GM12878 (cell line): ENCODE measurements around the gene DISP2. TPM values are rescaled to one million over a fixed set of nuclear protein-coding genes. Genes with fewer than 3 reads are reported as not detected.

ENCODE experiments used
- ATAC-seq: fragments of 200-7000 bp; cut with Tn5 transposase; 3 replicates; pipeline ENCODE4 v1.9.1; 2020; ENCODE audit warnings: mild to moderate bottlenecking, moderate library complexity
- BruUV-seq: library from RNA; stranded (reverse); fragments of 400-500 nt; replicated peaks from 2 replicates; lab custom pipeline; 2021; lab: Mats Ljungman, UMichigan
- CTCF ChIA-PET: fragments of 300-600 bp; sonication (Branson Sonifier 250); formaldehyde crosslinking; extraction: SDS; loops from one replicate; lab custom pipeline; 2021; ENCODE audit warnings: inconsistent platforms; lab: Yijun Ruan, JAX
- POLR2A ChIA-PET: fragments of 350-600 bp; formaldehyde crosslinking; extraction: SDS; loops from one replicate; lab custom pipeline; 2021; ENCODE audit warnings: inconsistent platforms; lab: Charles Lee
- RAD21 ChIA-PET: fragments of 300-600 bp; sonication (Branson Sonifier 250); formaldehyde crosslinking; loops from one replicate; lab custom pipeline; 2023; ENCODE audit warnings: antibody characterized with exemption; ENCODE audit not compliant: unreplicated experiment; lab: Charles Lee
- SMC1A ChIA-PET: fragments of 300-600 bp; sonication (Branson Sonifier 250); formaldehyde crosslinking; loops from one replicate; lab custom pipeline; 2023; ENCODE audit not compliant: unreplicated experiment, uncharacterized antibody; lab: Charles Lee
- DNase-seq: peaks from one replicate; pipeline ENCODE4 v3.0.0-alpha.2; 2011; ENCODE audit warnings: low read depth, low spot score
- FAIRE-seq: peaks from 3 replicates; lab custom pipeline; 2011; peaks lifted over from hg19 to GRCh38; lab: Jason Lieb, UNC
- H2AFZ ChIP-seq: 2 replicates; pipeline ENCODE4 v1.6.0; 2011; ENCODE audit warnings: low read depth, low read length, control low read depth; ENCODE audit not compliant: control insufficient read depth
- H3K27ac ChIP-seq: 2 replicates; pipeline ENCODE4 v1.5.1; 2011; ENCODE audit warnings: control low read depth; ENCODE audit not compliant: control insufficient read depth, insufficient read depth
- H3K27me3 ChIP-seq, 2 experiments: replicated peaks in 1 of 2; 2 replicates each; pipeline versions ENCODE4 v1.6.0 to v1.6.1; 2011; ENCODE audit warnings: low read length in 1 of 2; ENCODE audit not compliant: control insufficient read depth in 2 of 2, insufficient read depth in 2 of 2
- H3K36me3 ChIP-seq, 2 experiments: 2 replicates each; pipeline ENCODE4 v1.5.1; 2011; ENCODE audit warnings: low read length in 1 of 2; ENCODE audit not compliant: control insufficient read depth in 2 of 2, insufficient read depth in 2 of 2
- H3K4me1 ChIP-seq: 2 replicates; pipeline ENCODE4 v1.6.1; 2011; ENCODE audit warnings: mild to moderate bottlenecking, low read length, moderate library complexity, mixed read lengths; ENCODE audit not compliant: control insufficient read depth, insufficient read depth
- H3K4me2 ChIP-seq: 2 replicates; pipeline ENCODE4 v1.6.0; 2011; ENCODE audit warnings: control low read depth; ENCODE audit not compliant: control insufficient read depth, insufficient read depth
- H3K4me3 ChIP-seq: fragments of 200-600 bp; sonication (generic); 2 replicates; pipeline ENCODE4 v1.5.1; 2016
- H3K79me2 ChIP-seq: 2 replicates; pipeline ENCODE4 v1.6.0; 2011; ENCODE audit warnings: low read length; ENCODE audit not compliant: control insufficient read depth, insufficient read depth
- H3K9ac ChIP-seq: 2 replicates; pipeline ENCODE4 v1.8.0; 2011; ENCODE audit warnings: low read length, control low read depth, mixed read lengths; ENCODE audit not compliant: control insufficient read depth, insufficient read depth
- H3K9me3 ChIP-seq: replicated peaks from 3 replicates; pipeline ENCODE4 v1.5.1; 2011; ENCODE audit warnings: mild to moderate bottlenecking, low read length; ENCODE audit not compliant: control insufficient read depth, insufficient read depth
- H4K20me1 ChIP-seq: 2 replicates; pipeline ENCODE4 v1.6.0; 2011; ENCODE audit not compliant: control insufficient read depth, insufficient read depth
- SPI1 ChIP-seq: IDR thresholded peaks from 2 replicates; pipeline ENCODE4 v1.6.1; 2011; ENCODE audit warnings: low read depth, mild to moderate bottlenecking, low read length, moderate library complexity, borderline replicate concordance; ENCODE audit not compliant: insufficient read depth
- TCF7 ChIP-seq: IDR thresholded peaks from 2 replicates; pipeline ENCODE4 v1.6.1; 2014; ENCODE audit warnings: antibody characterized with exemption, borderline replicate concordance
- WGBS: methylation state at CpG from one replicate; pipeline ENCODE4 v1.1.6; 2016; ENCODE audit warnings: low lambda C conversion rate; ENCODE audit not compliant: insufficient replicate concordance, insufficient coverage; ENCODE audit errors: missing lambda C conversion rate; 5-methylcytosine and 5-hydroxymethylcytosine counted together
- in situ Hi-C: fragments of 300-500 bp; cut with MboI; formaldehyde crosslinking; loops from 9 replicates; pipeline ENCODE4 v1.14.3; 2018; ENCODE audit warnings: mixed read lengths
- intact Hi-C: fragments of 100-400 bp; cut with micrococcal nuclease; formaldehyde crosslinking; loops from one replicate; pipeline ENCODE4 v1.14.2; 2022; ENCODE audit not compliant: unreplicated experiment
- polyA plus RNA-seq, 11 experiments: library from polyadenylated mRNA; depleted of rRNA in 4 of 11; unstranded in 6 of 11; stranded (reverse) in 5 of 11; fragments of >200 nt; fragmentation: Nextera tagmentation in 4 of 11; fragmentation: Illumina TruSeq in 1 of 11; extraction: Ambion mirVana in 4 of 11; extraction: Trizol in 1 of 11; gene quantifications; 1 replicate in 1 of 11; 2 replicates in 10 of 11; pipeline versions ENCODE4 v1.2.1 to v1.2.3, GENCODE V29; 2011 to 2016; ENCODE audit warnings: inconsistent platforms in 2 of 11, missing spikeins in 2 of 11, low read depth in 1 of 11
- total RNA-seq, 4 experiments: library from RNA; depleted of rRNA in 3 of 4; stranded (reverse); fragments of >200 nt in 3 of 4; fragmentation: Illumina TruSeq in 1 of 4; extraction: Trizol in 1 of 4; gene quantifications; 2 replicates each; pipeline versions ENCODE4 v1.2.1 to v1.2.3, GENCODE V29; 2013 to 2021
- TF ChIP-seq, protein P1 (sequence below): IDR thresholded peaks from 2 replicates; pipeline ENCODE4 v1.6.1; 2012; ENCODE audit warnings: mild to moderate bottlenecking, low read depth, low read length
- TF ChIP-seq, protein P2 (sequence below): fragments of 450-650 bp; IDR thresholded peaks from 2 replicates; pipeline ENCODE4 v1.6.1; 2017; ENCODE audit warnings: borderline replicate concordance

The DISP2 gene
- total and polyA plus RNA-seq, 10 of the 15 experiments (the other 5 are each of a cell fraction or from before 2014, with no cell fraction given) = under 0.01 to 0.20 (median 0.12) TPM; not detected in 7

DNA sequence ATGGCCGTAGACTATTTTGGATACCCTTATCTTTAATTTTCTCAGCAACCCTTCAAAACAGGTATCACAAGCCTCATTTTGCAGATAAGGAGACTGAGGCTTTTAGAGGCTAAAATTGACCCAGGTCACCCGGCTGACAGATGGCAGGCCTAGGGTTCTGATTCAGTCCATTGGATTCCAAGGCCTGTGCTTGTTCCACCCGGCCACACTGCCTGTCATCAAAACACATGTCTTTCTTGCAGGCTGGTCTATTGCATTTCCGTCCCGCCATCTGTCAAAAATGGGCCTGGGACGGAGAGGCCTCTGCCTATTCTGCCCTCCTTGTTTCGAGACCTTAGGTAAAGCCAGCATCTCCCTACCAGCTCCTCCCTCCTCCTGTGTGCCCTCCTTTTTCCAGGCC, 26.4 kb upstream of the DISP2 start (continued):
- TF ChIP-seq, protein P1, sequence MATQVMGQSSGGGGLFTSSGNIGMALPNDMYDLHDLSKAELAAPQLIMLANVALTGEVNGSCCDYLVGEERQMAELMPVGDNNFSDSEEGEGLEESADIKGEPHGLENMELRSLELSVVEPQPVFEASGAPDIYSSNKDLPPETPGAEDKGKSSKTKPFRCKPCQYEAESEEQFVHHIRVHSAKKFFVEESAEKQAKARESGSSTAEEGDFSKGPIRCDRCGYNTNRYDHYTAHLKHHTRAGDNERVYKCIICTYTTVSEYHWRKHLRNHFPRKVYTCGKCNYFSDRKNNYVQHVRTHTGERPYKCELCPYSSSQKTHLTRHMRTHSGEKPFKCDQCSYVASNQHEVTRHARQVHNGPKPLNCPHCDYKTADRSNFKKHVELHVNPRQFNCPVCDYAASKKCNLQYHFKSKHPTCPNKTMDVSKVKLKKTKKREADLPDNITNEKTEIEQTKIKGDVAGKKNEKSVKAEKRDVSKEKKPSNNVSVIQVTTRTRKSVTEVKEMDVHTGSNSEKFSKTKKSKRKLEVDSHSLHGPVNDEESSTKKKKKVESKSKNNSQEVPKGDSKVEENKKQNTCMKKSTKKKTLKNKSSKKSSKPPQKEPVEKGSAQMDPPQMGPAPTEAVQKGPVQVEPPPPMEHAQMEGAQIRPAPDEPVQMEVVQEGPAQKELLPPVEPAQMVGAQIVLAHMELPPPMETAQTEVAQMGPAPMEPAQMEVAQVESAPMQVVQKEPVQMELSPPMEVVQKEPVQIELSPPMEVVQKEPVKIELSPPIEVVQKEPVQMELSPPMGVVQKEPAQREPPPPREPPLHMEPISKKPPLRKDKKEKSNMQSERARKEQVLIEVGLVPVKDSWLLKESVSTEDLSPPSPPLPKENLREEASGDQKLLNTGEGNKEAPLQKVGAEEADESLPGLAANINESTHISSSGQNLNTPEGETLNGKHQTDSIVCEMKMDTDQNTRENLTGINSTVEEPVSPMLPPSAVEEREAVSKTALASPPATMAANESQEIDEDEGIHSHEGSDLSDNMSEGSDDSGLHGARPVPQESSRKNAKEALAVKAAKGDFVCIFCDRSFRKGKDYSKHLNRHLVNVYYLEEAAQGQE = no peak
- TF ChIP-seq, protein P2, sequence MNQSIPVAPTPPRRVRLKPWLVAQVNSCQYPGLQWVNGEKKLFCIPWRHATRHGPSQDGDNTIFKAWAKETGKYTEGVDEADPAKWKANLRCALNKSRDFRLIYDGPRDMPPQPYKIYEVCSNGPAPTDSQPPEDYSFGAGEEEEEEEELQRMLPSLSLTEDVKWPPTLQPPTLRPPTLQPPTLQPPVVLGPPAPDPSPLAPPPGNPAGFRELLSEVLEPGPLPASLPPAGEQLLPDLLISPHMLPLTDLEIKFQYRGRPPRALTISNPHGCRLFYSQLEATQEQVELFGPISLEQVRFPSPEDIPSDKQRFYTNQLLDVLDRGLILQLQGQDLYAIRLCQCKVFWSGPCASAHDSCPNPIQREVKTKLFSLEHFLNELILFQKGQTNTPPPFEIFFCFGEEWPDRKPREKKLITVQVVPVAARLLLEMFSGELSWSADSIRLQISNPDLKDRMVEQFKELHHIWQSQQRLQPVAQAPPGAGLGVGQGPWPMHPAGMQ = no peak

DNA sequence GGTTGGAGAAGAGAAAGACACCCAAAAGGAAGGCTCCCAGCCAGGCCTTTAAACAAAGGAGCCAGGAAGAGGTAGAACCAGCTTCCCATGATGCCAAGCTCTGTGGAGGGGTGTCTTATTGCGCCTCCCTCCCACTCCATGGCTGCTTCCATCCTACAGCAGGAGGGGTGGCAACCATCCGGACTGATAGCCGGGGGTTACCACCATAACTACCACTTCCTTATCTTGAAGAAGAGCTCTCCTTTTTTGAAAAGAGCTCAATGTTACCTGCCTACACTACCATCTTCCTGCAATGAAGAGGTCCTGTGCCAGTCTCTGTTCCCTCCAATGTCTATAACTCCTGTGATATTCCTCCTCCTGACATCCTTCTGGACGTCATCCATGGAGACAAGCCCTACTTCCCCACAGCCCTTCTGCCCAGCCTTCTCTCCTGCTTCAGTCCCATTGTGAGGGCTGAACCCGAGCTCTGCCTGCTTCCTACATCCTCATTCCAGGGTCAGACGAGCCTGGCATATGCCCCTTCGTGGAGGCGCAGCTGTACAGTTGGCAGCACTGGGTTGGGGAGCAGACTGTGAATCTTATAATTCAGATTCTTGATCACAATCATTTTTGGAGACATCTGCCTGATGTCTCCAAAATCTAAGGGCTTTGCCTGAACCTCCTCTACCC, 25.8 kb upstream of the DISP2 start:
- 43% methylated on average over 8 of the region's 8 CpGs for WGBS
- no peaks in the 10 kb centered on the region for H3K79me2 ChIP-seq
- H3K36me3 ChIP-seq = no peaks in the 10 kb centered on the region
- H4K20me1 ChIP-seq = no peaks in the 10 kb centered on the region
- TF ChIP-seq TCF7 (no peak), SPI1 (peak; percentile 42; the same call in 1 of the 2 replicates)
- TF ChIP-seq, protein P1 = no peak
- H3K9ac ChIP-seq = no peak overlapping the region
- no peak overlapping the region for H2AFZ ChIP-seq
- intact Hi-C loops = no loop called here
- no peak overlapping the region for H3K4me3 ChIP-seq
- no peaks in the 10 kb centered on the region for H3K27me3 ChIP-seq
- FAIRE-seq (no peak), DNase-seq (no peak), ATAC-seq (no peak)
- POLR2A ChIA-PET = no interaction called here
- no TSS peak for BruUV-seq
- in situ Hi-C loops = no loop called here
- H3K4me1 ChIP-seq = peaks cover 9% of the 10 kb centered on the region
- H3K9me3 ChIP-seq = no peaks in the 10 kb centered on the region
- SMC1A ChIA-PET = interaction anchor here (1.2 kb wide), 1 partner anchor 12 kb away, joined by 3 read pairs; no protein-coding TSS in a partner anchor
- CTCF ChIA-PET = interaction anchor here (0.9 to 13.7 kb wide), 5 partner anchors 8 to 53 kb away, joined by 3 to 336 read pairs (median 4); partner anchors contain the start of genes CCDC9B, INAFM2 and PLCB2
- no peak overlapping the region for H3K4me2 ChIP-seq
- RAD21 ChIA-PET = interaction anchor here (0.9 kb wide), 1 partner anchor 24 kb away, joined by 3 read pairs; the partner anchor contains the start of gene PLCB2
- no peak overlapping the region for H3K27ac ChIP-seq
